Omental fat pad (tissue), 4 donors: Measurements from ENCODE around the gene PKN1. TPM values are rescaled to one million over a fixed set of nuclear protein-coding genes. Genes with fewer than 3 reads are reported as not detected.

Experiments used
- ATAC-seq: fragments of 150-250 bp; one replicate; pipeline ENCODE4 v1.9.1; 2016; ENCODE audit warnings: mild to moderate bottlenecking, moderate library complexity; ENCODE audit not compliant: low FRiP score
- DNase-seq: peaks from one replicate; pipeline ENCODE4 v3.0.0-alpha.2; 2019; ENCODE audit warnings: low spot score
- total RNA-seq, 4 donors: library from RNA; depleted of rRNA; stranded (reverse); fragments of >200 nt; gene quantifications; one replicate each; pipeline ENCODE4 v1.1.0, GENCODE V29; 2016
- TF ChIP-seq, protein P1 (sequence below), 3 donors: fragments of 450-650 bp; IDR thresholded peaks; one replicate each; pipeline ENCODE4 v1.5.1; 2016 to 2017; ENCODE audit warnings: antibody characterized with exemption in 3 of 3, mild to moderate bottlenecking in 3 of 3, moderate library complexity in 2 of 3

PKN1 gene
- total RNA-seq, 4 donors from 2014 or later: 47.3 to 104 (median 85.0) TPM

DNA sequence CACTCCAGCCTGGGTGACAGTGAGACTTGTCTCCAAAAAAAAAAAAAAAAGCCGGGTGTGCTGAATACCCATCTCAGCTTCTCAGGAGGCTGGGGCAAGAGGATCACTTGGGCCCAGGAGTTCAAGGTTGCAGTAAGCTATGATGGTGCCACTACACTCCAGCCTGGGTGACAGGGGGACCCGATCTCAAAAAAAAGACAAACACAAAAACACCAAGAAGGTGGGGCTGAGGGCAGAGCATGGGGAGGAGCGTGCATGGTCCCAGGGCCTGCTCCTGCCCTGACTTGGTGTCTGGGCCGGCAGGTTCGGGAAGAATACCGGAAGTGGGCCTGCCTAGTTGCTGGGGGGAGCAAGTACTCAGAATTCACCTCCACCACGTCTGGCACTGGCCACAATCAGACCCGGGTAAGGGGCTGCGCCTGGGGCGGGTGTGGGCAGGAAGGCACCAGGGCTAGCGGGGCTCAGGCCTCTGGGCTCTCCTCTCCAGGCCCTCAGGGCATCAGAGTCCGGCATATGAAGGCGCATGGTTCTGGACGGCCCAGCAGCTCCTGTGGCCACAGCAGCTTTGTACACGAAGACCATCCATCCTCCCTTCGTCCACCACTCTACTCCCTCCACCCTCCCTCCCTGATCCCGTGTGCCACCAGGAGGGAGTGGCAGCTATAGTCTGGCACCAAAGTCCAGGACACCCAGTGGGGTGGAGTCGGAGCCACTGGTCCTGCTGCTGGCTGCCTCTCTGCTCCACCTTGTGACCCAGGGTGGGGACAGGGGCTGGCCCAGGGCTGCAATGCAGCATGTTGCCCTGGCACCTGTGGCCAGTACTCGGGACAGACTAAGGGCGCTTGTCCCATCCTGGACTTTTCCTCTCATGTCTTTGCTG lies 25.3 kb upstream of the PKN1 start:
- TF ChIP-seq, protein P1, sequence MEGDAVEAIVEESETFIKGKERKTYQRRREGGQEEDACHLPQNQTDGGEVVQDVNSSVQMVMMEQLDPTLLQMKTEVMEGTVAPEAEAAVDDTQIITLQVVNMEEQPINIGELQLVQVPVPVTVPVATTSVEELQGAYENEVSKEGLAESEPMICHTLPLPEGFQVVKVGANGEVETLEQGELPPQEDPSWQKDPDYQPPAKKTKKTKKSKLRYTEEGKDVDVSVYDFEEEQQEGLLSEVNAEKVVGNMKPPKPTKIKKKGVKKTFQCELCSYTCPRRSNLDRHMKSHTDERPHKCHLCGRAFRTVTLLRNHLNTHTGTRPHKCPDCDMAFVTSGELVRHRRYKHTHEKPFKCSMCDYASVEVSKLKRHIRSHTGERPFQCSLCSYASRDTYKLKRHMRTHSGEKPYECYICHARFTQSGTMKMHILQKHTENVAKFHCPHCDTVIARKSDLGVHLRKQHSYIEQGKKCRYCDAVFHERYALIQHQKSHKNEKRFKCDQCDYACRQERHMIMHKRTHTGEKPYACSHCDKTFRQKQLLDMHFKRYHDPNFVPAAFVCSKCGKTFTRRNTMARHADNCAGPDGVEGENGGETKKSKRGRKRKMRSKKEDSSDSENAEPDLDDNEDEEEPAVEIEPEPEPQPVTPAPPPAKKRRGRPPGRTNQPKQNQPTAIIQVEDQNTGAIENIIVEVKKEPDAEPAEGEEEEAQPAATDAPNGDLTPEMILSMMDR (IDR thresholded peaks at IDR 0.05): no peak
- no peak for ATAC-seq
- no peak for DNase-seq

DNA sequence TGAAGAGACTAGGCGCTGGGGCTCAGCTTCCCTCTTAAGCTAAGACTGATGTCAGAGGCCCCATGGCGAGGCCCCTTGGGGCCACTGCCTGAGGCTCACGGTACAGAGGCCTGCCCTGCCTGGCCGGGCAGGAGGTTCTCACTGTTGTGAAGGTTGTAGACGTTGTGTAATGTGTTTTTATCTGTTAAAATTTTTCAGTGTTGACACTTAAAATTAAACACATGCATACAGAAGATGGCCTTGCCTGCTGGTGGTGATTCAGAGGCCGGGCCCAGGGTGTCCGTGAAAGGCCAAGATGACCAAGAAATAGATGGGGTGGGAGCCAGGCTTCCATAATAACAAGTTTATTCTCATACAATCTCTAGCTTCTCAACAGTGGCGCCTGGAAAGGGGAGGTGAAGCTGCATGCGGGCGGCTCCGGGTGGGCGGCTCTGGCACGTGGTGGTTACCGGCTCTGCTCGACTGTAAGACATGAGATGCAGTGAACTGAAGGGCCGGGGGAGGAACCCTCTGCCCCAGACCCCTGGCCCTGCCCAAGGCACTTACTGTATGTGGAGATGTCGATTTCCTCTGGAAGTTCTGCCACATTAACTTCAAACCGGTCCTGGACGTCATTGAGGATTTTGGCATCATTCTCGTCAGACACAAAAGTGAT lies 24.5 kb upstream of the PKN1 start:
- TF ChIP-seq, protein P1 (IDR thresholded peaks at IDR 0.05): no peak
- ATAC-seq: no peak

DNA sequence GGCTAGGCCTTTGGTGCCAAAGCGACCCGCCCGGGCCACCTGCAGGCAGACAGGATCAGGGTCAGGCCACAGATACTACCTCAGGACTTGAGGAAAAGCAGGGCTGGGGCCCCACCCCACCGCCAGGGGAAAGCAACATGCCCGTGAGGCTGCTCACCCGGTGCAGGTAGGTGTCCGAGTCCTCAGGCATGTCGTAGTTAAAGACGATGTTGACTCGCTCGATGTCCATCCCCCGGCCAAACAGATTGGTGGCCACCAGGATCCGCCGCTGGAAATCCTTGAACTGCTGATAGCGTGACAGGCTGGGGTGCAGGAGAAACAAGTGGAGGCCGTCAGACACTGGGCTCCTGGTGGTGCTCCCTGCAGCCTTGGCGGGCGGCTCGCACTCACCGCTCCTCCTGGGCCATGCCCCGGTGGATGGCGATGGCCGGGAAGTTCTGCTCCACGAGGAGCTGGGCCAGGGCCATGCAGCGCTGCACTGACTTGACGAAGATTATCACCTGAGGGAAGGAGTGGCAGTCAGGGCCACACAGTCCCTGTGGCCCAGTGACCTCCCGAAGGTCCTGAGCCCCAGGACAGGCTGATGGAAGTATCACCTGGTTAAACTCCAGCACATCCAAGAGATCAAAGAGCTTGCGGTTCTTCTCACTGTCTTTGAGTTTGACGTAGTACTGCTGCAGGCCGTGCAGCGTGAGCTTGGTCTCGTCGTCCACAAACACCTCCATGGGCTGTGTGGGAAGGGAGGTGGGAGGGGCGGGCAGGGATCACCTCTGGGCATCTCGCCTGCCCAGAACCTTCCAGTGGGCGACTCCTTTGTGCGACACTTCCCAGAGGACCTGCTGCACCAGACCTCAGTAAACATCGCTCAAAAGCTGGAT lies 23.7 kb upstream of the PKN1 start:
- no peak for ATAC-seq
- no peak for DNase-seq
- TF ChIP-seq, protein P1 (IDR thresholded peaks at IDR 0.05): no peak

More for the DNA sequence above, 24.5 kb upstream of the PKN1 start:
- DNase-seq: no peak

DNA sequence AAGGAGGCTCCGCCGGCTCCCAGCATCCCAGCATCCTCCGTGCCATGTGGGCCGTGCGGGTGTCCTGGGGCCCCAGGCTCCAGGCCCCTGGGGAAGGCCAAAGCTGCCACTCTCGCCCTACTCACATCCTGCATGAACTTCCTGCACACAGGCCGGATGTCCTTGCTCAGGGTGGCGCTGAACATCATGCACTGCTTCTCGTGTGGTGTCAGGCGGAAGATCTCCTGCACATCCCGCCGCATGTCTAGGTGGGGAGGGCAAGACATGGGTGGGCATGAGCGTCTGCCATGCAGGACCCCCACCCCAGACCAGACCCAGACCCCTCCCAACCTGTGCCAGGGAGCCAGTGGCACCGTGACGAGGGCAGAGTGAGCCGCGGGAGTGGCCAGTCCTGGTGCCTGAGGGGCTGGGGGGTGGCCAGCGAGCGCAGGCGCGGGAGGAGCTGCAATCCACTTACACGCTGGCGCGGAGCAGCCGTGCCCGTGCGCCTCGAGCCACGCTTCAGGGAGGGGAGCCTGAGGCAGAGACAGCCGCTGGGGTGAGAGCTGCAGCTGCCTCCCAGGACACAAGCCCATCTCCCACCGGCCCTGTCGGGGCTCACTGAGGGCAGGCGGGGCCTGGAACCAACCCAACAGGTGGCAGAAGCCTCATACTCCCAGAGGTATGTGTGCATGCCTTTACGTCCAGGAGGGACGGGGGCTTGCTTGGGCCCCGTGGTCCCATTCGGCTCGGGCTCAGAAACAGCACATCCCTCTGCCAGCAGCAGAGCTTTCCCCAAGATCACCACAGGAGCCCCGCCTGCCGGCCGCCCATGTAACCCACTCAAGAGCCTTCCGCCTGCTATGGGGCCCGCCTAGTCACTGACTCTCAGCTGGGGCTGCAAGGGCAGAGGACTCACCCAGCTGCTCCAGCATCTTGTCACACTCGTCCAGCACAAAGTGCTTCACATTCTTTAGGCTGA lies 22.7 kb upstream of the PKN1 start:
- DNase-seq: no peak
- TF ChIP-seq, protein P1 (IDR thresholded peaks at IDR 0.05): no peak
- ATAC-seq: no peak

DNA sequence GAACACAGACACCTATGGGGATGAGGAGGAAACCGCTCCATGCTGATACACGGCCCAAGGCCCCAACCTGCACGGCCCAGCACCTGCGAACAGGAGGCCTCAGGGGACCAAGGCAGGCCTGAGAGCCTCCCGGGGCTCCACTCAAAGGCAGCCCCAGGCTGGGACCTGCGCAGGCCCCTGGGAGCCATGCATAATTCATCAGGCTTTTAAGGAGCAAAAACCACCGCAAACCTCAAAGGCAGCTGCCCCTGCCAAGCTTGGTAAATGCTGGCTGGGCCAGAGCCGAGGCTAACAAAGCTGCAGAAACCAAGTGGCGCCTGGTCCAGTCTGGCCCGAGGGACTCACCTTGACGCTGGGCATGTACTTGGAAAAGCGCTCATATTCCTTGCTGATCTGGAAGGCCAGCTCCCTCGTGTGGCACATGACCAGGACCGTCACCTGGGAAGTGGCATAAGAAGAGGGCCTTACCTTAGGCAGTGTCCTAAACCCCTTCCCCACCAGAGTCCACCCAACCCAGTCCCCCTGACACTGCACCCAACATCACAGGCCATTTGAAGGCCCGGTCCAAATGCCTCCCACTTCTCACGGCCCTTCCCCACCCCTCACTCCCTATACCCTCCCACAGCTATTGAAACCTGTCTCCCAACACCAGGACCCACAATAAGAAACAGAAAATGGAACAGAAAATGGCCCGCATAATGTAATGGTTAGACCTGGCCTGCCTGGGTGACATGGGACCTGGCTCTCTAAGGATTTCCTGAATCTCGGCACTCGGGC lies 21.8 kb upstream of the PKN1 start:
- no peak for DNase-seq
- TF ChIP-seq, protein P1 (IDR thresholded peaks at IDR 0.05): no peak
- no peak for ATAC-seq
